Pancreas (tissue), 10 donors: Measurements from ENCODE around the gene GALNT7. TPM values are rescaled to one million over a fixed set of nuclear protein-coding genes. Genes with fewer than 3 reads are reported as not detected.
"Not testable (repeated sequence)": the region's sequence is repeated elsewhere in the genome, so short reads cannot be mapped to it uniquely, and the experiment has no call there.

Experiments used
- ATAC-seq, 4 donors: fragments of 200-7000 bp; cut with Tn5 transposase; one replicate each; pipeline versions ENCODE4 v1.8.0 to v1.9.1; 2020; ENCODE audit warnings: mild to moderate bottlenecking in 4 of 4, moderate library complexity in 4 of 4
- DNase-seq, 6 donors: peaks; one replicate each; pipeline ENCODE4 v3.0.0-alpha.2; 2020
- FAIRE-seq: peaks from 2 replicates; lab custom pipeline; 2012; peaks lifted over from hg19 to GRCh38; lab: Jason Lieb, UNC
- H3K27ac ChIP-seq, 4 donors: fragments of 200-600 bp; sonication (generic); 1 replicate in 3 of 4; 2 replicates in 1 of 4; pipeline versions ENCODE4 v1.5.0 to v1.8.0; 2020
- H3K27me3 ChIP-seq, 4 donors: fragments of 200-600 bp; one replicate each; pipeline ENCODE4 v1.8.0; 2021
- H3K36me3 ChIP-seq, 3 donors: fragments of 200-600 bp; sonication (generic) in 1 of 3; one replicate each; pipeline versions ENCODE4 v1.5.0 to v1.8.0; 2020 to 2021
- H3K4me1 ChIP-seq, 3 donors: fragments of 200-600 bp; one replicate each; pipeline ENCODE4 v1.8.0; 2021
- H3K4me3 ChIP-seq, 4 donors: fragments of 200-600 bp; sonication (generic) in 2 of 4; one replicate each; pipeline versions ENCODE4 v1.5.0 to v1.8.0; 2020 to 2021
- H3K9me3 ChIP-seq, 4 donors: fragments of 200-600 bp; one replicate each; pipeline ENCODE4 v1.8.0; 2021
- WGBS, 2 donors: extraction: QIAGEN DNeasy Blood & Tissue Kit; methylation state at CpG; one replicate each; pipeline ENCODE4 v1.1.7; 2013; 5-methylcytosine and 5-hydroxymethylcytosine counted together
- intact Hi-C, 3 donors: fragments of 100-400 bp; cut with DNase I; formaldehyde crosslinking; loops; one replicate each; pipeline versions ENCODE4 v1.11.1 to v1.14.2; 2022
- polyA plus RNA-seq, 2 donors: library from polyadenylated mRNA; stranded (reverse); fragments of 200-250 nt; gene quantifications; one replicate each; pipeline ENCODE4 v1.2.3, GENCODE V29; 2013
- total RNA-seq, 6 donors: library from RNA; stranded (reverse); fragmentation: NEBNext Ultra II Directional in 4 of 6; extraction: Animal tissue kit (Norgen Biotek cat#: 25700) in 4 of 6; gene quantifications; one replicate each; pipeline versions ENCODE4 v1.2.1 to v1.2.4, GENCODE V29; 2021 to 2023
- TF ChIP-seq, protein P1 (sequence below), 4 donors: fragments of 200-600 bp; sonication (generic) in 3 of 4; IDR thresholded peaks; one replicate each; pipeline versions ENCODE4 v1.5.0 to v1.8.0; 2021; ENCODE audit warnings: antibody characterized with exemption in 4 of 4
- donor health status: healthy with polysubstance abuse.
- donor health status: DM: no; HTN: no; CAD: no; lungs with moderate emphysema.
- donor health status: DM: no; HTN: no; CAD: no.
- donor health status: control.
- donor health status: control.
- donor health status: Bipolar disorder and iron deficiency.
- donor health status: DM: yes; HTN: yes; CAD: no.
- donor health status: DM: no; HTN: no; CAD: no.
- donor health status: DM: no; HTN: no; CAD: no.
- donor health status: DM: yes; HTN: yes; CAD: no.

The GALNT7 gene, protein sequence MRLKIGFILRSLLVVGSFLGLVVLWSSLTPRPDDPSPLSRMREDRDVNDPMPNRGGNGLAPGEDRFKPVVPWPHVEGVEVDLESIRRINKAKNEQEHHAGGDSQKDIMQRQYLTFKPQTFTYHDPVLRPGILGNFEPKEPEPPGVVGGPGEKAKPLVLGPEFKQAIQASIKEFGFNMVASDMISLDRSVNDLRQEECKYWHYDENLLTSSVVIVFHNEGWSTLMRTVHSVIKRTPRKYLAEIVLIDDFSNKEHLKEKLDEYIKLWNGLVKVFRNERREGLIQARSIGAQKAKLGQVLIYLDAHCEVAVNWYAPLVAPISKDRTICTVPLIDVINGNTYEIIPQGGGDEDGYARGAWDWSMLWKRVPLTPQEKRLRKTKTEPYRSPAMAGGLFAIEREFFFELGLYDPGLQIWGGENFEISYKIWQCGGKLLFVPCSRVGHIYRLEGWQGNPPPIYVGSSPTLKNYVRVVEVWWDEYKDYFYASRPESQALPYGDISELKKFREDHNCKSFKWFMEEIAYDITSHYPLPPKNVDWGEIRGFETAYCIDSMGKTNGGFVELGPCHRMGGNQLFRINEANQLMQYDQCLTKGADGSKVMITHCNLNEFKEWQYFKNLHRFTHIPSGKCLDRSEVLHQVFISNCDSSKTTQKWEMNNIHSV
- total RNA-seq (10 to 100 TPM; 19.5 to 31.2 (median 26.3) TPM), polyA plus RNA-seq (10 to 100 TPM in 1 of 2 donors, 1 to 10 TPM in 1; 5.7 to 11.6 TPM)

GRCh38 chr4:173168396-173169177, at the start of gene GALNT7:
TSS of gene GALNT7 (plus strand) at chr4:173168811. CDS start at chr4:173168836, 25 bp downstream.
- Histone ChIP-seq H3K27ac (peak within 1 kb of the TSS; percentile 89 to 95 (median 93)), H3K4me1 (peaks cover 0 to 23% (median 5%) of the 10 kb centered on the region in 3 donors), H3K36me3 (no peaks in the 10 kb centered on the region), H3K4me3 (peak within 1 kb of the TSS; percentile 80 to 92 (median 90)), H3K9me3 (no peaks in the 10 kb centered on the region), H3K27me3 (no peaks in the 10 kb centered on the region)
- FAIRE-seq (no peak), ATAC-seq (peak; percentile 88 to 93 (median 88)), DNase-seq (peak; percentile 79 to 91 (median 86))
- intact Hi-C loops, result no loop called here
- 0 to 1% methylated on average over 37 to 64 of the region's 64 CpGs for WGBS, 2 donors
- TF ChIP-seq, protein P1, sequence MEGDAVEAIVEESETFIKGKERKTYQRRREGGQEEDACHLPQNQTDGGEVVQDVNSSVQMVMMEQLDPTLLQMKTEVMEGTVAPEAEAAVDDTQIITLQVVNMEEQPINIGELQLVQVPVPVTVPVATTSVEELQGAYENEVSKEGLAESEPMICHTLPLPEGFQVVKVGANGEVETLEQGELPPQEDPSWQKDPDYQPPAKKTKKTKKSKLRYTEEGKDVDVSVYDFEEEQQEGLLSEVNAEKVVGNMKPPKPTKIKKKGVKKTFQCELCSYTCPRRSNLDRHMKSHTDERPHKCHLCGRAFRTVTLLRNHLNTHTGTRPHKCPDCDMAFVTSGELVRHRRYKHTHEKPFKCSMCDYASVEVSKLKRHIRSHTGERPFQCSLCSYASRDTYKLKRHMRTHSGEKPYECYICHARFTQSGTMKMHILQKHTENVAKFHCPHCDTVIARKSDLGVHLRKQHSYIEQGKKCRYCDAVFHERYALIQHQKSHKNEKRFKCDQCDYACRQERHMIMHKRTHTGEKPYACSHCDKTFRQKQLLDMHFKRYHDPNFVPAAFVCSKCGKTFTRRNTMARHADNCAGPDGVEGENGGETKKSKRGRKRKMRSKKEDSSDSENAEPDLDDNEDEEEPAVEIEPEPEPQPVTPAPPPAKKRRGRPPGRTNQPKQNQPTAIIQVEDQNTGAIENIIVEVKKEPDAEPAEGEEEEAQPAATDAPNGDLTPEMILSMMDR (IDR thresholded peaks at IDR 0.05), result no peak

DNA sequence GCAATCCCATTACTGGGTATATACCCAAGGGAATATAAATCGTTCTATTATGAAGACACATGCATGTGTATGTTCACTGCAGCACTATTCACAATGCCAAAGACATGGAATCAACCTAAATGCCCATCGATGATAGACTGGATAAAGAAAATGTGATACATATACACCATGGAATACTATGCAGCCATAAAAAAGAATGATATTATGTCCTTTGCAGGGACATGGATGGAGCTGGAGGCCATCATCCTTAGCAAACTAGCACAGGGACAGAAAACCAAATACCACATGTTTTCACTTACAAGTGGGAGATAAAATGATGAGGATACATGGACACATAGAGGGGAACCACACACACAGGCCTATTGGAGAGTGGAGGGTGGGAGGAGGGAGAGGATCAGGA, 49.8 kb upstream of the GALNT7 start:
- WGBS, 2 donors, result 83 to 92% methylated on average over 2 of the region's 2 CpGs

GRCh38 chr4:173119818-173120217, 48.8 kb upstream of the GALNT7 start:
- intact Hi-C loops, result no loop called here
- no peak for FAIRE-seq
- Histone ChIP-seq H3K36me3 (no peaks in the 10 kb centered on the region), H3K27me3 (no peaks in the 10 kb centered on the region), H3K9me3 (no peaks in the 10 kb centered on the region), H3K4me1 (no peaks in the 10 kb centered on the region), H3K4me3 (no peak overlapping the region), H3K27ac (no peak overlapping the region)
- no peak for ATAC-seq
- 80 to 90% methylated on average over 3 of the region's 3 CpGs for WGBS, 2 donors
- TF ChIP-seq, protein P1 (IDR thresholded peaks at IDR 0.05), result no peak
- DNase-seq, result no peak

More for the DNA sequence above, 49.8 kb upstream of the GALNT7 start:
- H3K27me3 ChIP-seq, FAIRE-seq, intact Hi-C loops, H3K4me1 ChIP-seq, DNase-seq, ATAC-seq, H3K36me3 ChIP-seq, H3K9me3 ChIP-seq, H3K27ac ChIP-seq, H3K4me3 ChIP-seq: not testable (repeated sequence)

DNA sequence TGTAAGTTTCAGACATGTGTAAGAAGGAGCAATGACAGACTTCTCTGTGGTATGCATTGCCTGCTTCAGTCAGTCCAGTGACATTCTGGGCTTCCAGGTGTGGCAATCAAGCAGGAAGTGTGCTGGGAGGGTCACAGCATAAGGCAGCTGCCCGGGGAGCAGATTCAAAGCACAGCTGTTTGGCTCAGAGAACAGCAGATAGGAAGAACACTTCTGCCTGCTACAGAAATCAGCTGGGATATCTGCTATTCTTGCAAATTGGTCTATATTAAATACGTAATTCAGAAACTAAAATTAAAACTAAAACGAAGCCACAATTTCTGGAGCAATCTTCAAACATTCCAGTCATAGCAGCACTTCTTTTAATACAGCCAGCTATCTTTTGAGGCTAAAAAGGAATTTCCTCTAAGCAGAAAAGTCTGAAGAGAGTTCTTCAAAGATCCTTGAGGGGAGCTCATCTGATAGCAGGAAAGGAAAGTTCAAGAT, 47.5 kb upstream of the GALNT7 start:
- 18 to 24% methylated on average over 3 of the region's 3 CpGs for WGBS, 2 donors
- H3K36me3 ChIP-seq, result no peaks in the 10 kb centered on the region
- H3K4me1 ChIP-seq, result no peaks in the 10 kb centered on the region
- H3K9me3 ChIP-seq, result no peaks in the 10 kb centered on the region
- ATAC-seq (peak; percentile 35 to 77 (median 70)), DNase-seq (peak in 2 of 6 donors; percentile 14 to 23), FAIRE-seq (no peak)
- intact Hi-C loops, result no loop called here
- TF ChIP-seq, protein P1 (IDR thresholded peaks at IDR 0.05), result no peak
- H3K4me3 ChIP-seq, result no peak overlapping the region
- H3K27ac ChIP-seq, result no peak overlapping the region
- H3K27me3 ChIP-seq, result no peaks in the 10 kb centered on the region
